Colonic mucosa (tissue), 4 donors: Measurements from ENCODE around the gene LDLRAD3. TPM values are rescaled to one million over a fixed set of nuclear protein-coding genes. Genes with fewer than 3 reads are reported as not detected.
A peak's percentile ranks its signal among the peaks of the same experiment; 100 is the strongest.

Experiments
- DNase-seq: peaks from one replicate; pipeline ENCODE4 v3.0.0-alpha.2; 2020
- H3K27ac ChIP-seq: fragments of 200-600 bp; one replicate; pipeline ENCODE4 v1.8.0; 2021
- H3K27me3 ChIP-seq: fragments of 200-600 bp; one replicate; pipeline ENCODE4 v1.8.0; 2021
- H3K36me3 ChIP-seq: fragments of 200-600 bp; one replicate; pipeline ENCODE4 v1.8.0; 2021
- H3K4me1 ChIP-seq: fragments of 200-600 bp; one replicate; pipeline ENCODE4 v1.8.0; 2021; ENCODE audit warnings: mild to moderate bottlenecking
- H3K4me3 ChIP-seq: fragments of 200-600 bp; one replicate; pipeline ENCODE4 v1.8.0; 2021
- H3K9ac ChIP-seq, 2 donors: one replicate each; pipeline ENCODE4 v1.7.0; 2013; ENCODE audit warnings: control low read depth in 2 of 2, low read depth in 2 of 2, low read length in 2 of 2
- H3K9me3 ChIP-seq: fragments of 200-600 bp; one replicate; pipeline ENCODE4 v1.8.0; 2021
- intact Hi-C: fragments of 100-400 bp; cut with DNase I; formaldehyde crosslinking; loops from one replicate; pipeline ENCODE4 v1.14.1; 2022
- total RNA-seq, 2 donors: library from RNA; stranded (reverse); fragmentation: NEBNext Ultra II Directional in 1 of 2; extraction: Animal tissue kit (Norgen Biotek cat#: 25700) in 1 of 2; gene quantifications; one replicate each; pipeline ENCODE4 v1.2.1, GENCODE V29; 2021
- TF ChIP-seq, protein P1 (sequence below): fragments of 200-600 bp; IDR thresholded peaks from one replicate; pipeline ENCODE4 v1.8.0; 2022; ENCODE audit warnings: antibody characterized with exemption, mild to moderate bottlenecking
- donor health status: healthy.
- donor health status: DM: no; HTN: no; CAD: no.
- donor health status: DM: no; HTN: no; CAD: no.

The LDLRAD3 gene
- total RNA-seq, 2 donors from 2014 or later = 1.9 to 2.9 TPM

DNA sequence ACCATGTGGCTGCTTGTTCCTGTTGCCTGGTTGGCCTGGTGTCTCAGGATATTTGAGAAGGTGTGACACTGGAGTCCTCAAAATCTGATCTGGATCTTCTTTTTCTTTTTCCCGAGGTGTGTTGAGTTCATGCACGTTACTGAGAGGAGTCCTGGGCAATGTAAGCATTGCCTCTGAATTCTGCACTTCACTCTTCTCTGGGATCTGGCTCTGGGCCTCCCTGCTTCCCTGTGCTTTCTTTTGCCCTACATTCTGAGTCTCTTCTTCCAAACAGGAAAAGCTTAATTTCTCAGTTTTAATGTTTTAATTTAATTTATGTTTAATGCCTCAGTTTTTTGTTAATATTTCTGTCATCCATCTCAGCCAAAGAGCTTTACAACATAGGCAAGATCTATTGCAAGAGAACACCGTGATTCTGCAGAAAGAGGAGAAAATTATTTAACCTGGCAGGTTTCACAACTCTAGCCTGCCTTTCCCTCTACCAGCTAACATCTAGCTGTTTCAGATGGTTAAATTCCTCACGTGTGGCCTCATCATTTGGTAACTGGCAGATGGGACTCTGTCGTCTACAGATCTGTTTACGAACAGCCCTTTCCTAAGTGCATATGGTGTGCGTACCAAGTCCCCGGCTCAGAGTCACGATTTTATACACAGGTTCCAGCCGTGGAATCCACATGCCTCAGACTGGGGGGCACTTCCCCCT is 24.7 kb downstream of the LDLRAD3 start:
- intact Hi-C loops = no loop called here
- TF ChIP-seq, protein P1, sequence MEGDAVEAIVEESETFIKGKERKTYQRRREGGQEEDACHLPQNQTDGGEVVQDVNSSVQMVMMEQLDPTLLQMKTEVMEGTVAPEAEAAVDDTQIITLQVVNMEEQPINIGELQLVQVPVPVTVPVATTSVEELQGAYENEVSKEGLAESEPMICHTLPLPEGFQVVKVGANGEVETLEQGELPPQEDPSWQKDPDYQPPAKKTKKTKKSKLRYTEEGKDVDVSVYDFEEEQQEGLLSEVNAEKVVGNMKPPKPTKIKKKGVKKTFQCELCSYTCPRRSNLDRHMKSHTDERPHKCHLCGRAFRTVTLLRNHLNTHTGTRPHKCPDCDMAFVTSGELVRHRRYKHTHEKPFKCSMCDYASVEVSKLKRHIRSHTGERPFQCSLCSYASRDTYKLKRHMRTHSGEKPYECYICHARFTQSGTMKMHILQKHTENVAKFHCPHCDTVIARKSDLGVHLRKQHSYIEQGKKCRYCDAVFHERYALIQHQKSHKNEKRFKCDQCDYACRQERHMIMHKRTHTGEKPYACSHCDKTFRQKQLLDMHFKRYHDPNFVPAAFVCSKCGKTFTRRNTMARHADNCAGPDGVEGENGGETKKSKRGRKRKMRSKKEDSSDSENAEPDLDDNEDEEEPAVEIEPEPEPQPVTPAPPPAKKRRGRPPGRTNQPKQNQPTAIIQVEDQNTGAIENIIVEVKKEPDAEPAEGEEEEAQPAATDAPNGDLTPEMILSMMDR = no peak

DNA sequence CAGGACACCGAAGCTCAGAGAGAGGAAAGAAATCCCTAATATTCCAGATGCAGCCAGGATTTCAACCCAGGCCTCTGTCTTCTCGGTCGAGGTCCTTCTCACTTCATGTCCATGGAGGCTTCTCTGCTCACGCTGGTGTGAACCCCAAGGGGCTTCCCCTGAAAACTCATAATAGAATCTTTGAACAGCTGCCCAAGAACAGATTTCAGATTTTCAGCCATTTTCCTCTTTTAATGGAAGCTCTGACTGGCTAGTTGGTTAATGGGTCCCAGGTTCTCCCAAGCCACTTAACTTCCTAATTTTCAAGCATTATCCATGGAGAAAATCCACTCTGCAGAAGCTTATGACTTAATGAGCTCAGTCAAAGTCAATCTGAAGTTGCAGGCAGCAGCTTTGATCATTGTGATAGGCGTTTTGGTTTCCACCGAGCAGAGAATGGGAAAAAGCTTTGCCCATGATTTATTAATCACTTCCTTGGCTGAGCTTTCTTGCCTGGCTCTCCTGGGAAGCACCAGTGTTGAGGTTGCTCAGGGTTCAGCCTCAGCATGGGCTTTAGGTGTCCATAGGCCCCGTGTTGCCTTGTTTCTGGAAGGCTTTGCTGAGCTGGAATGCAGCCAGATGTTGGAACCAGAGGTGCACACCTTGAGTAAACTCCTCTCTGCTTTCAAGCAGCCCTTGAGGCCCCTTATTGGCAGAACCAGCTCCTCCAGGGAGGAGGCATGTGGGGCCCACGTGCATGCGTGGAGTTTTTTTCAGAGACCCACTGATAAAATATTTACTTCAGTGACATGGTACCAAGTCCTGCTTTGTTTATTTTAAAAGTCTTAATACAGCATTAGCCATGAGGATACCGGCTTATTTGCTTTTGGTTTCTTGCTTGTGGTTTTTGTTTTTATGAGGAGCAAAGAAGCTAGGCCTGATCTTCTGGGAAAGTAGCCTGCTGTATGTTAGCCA is 25.5 kb downstream of the LDLRAD3 start:
- H3K4me3 ChIP-seq = no peak overlapping the region
- H3K9ac ChIP-seq = no peak overlapping the region
- no peak overlapping the region for H3K27ac ChIP-seq
- H3K36me3 ChIP-seq = no peaks in the 10 kb centered on the region
- DNase-seq = peak; percentile 18
- intact Hi-C loops = no loop called here
- H3K27me3 ChIP-seq = no peaks in the 10 kb centered on the region
- TF ChIP-seq, protein P1 = no peak
- H3K4me1 ChIP-seq = no peaks in the 10 kb centered on the region
- H3K9me3 ChIP-seq = no peaks in the 10 kb centered on the region

More for the DNA sequence above, 24.7 kb downstream of the LDLRAD3 start:
- no peak overlapping the region for H3K9ac ChIP-seq
- no peaks in the 10 kb centered on the region for H3K27me3 ChIP-seq
- no peaks in the 10 kb centered on the region for H3K4me1 ChIP-seq
- H3K9me3 ChIP-seq = no peaks in the 10 kb centered on the region
- DNase-seq = no peak
- H3K36me3 ChIP-seq = no peaks in the 10 kb centered on the region
- no peak overlapping the region for H3K27ac ChIP-seq
- H3K4me3 ChIP-seq = no peak overlapping the region

DNA sequence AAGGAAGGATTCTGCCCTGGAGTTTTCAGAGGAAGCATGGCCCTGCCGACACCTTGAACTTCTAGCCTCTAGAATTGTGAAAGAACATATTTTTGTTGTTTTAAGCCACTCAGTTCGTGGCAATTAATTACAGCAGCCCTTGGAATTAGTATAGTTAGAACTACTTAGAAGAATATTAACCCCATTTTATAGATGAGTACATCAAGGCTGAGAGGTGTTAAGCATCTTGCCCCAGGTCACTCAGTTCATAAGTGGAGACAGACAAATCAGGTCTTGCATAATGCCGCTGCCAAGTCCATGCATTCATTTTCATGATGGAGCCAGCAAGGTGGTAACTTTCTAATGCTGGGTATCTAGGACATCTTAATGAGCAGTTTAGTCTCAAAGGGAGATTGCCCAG is 26.6 kb downstream of the LDLRAD3 start:
- no peak overlapping the region for H3K4me3 ChIP-seq
- TF ChIP-seq, protein P1 = no peak
- H3K4me1 ChIP-seq = no peaks in the 10 kb centered on the region
- intact Hi-C loops = no loop called here
- DNase-seq = no peak
- no peaks in the 10 kb centered on the region for H3K36me3 ChIP-seq
- H3K27me3 ChIP-seq = no peaks in the 10 kb centered on the region
- H3K27ac ChIP-seq = no peak overlapping the region
- H3K9me3 ChIP-seq = no peaks in the 10 kb centered on the region
- H3K9ac ChIP-seq = no peak overlapping the region

DNA sequence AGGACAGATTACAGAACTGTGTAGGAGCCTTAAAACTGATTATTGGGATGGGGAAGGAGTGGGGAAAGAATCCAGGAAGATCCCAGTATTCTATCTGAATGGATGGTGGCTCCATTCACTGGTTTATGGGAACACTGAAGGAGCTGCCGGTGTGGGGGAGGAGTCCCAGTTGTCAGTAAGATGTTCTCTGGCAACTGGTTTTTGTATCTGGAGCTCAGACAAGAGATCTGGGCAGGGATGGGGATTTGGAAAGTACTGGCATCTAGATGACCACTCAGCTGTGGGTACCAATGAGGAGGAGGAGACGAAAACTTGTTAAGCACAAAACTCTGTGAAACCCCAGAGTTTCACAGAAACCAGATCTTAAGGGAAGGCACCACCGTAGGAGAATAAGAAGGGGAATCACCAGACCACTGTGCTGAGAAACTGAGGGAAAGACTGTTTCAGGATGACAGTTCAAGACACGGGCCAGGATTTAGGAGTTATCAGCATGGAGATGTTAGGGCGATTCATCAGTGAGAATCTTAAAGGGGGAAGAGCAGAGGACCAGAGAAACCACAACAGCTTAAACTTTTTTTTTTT is 28.1 kb downstream of the LDLRAD3 start:
- no peaks in the 10 kb centered on the region for H3K27me3 ChIP-seq
- H3K4me3 ChIP-seq = no peak overlapping the region
- H3K9me3 ChIP-seq = no peaks in the 10 kb centered on the region
- no peak for DNase-seq
- H3K4me1 ChIP-seq = no peaks in the 10 kb centered on the region
- no peak overlapping the region for H3K27ac ChIP-seq
- H3K36me3 ChIP-seq = no peaks in the 10 kb centered on the region
- TF ChIP-seq, protein P1 = no peak
- intact Hi-C loops = no loop called here
- H3K9ac ChIP-seq = no peak overlapping the region

DNA sequence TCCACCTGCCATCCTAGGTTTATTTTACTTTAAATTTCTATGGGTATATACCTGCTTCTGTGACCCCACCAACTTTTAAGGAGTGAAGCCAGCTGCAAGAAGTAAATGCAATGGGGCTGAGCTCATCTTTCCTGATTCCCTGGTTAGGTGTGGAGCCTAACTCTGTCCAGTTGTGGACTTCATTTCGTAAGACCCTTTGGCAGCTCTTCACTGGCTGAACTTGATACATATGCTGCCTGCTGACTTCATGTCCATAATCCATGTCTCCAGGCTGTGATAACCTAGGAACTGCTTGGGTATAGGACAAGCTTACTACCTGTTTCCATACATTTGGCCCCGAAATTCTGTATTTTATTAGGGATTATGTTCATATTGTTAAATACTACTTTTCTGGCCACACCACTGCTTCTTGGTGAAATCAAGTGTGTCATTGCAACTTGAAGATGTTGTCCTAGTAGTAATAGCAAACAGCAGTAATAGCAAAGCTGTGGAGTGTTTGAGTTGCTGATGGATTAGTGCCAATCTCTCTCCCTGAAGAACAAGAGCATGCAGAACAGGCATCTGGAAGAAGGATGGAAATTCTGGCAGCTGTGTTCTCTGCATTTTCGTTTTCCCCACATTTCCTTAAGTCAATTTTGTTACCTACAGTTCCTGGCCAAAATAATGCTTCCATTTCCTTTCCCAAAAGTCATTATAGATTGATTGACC is 31.2 kb downstream of the LDLRAD3 start:
- intact Hi-C loops = no loop called here
- Histone ChIP-seq H3K36me3 (no peaks in the 10 kb centered on the region), H3K27ac (no peak overlapping the region), H3K9me3 (no peaks in the 10 kb centered on the region), H3K4me3 (no peak overlapping the region), H3K9ac (no peak overlapping the region), H3K4me1 (no peaks in the 10 kb centered on the region), H3K27me3 (no peaks in the 10 kb centered on the region)
- DNase-seq = no peak
- TF ChIP-seq, protein P1 = no peak
